SK-N-SH (cell line): ENCODE results near the gene PER2. TPM values are rescaled to one million over a fixed set of nuclear protein-coding genes. Genes with fewer than 3 reads are reported as not detected.

Experiments used
- CTCF ChIA-PET: fragments of 300-600, 350-600 bp; formaldehyde crosslinking; extraction: SDS; loops from one replicate; lab custom pipeline; 2021; lab: Yijun Ruan, JAX
- POLR2A ChIA-PET: fragments of 350-600 bp; sonication (Branson Sonifier 250); formaldehyde crosslinking; extraction: SDS; loops from one replicate; lab custom pipeline; 2020; ENCODE audit warnings: antibody characterized with exemption, inconsistent platforms; lab: Yijun Ruan, JAX
- DNase-seq: peaks from one replicate; pipeline ENCODE4 v3.0.0; 2012
- H2AFZ ChIP-seq: fragments of 200-600 bp; sonication (generic); 2 replicates; pipeline ENCODE4 v1.8.1; 2016; ENCODE audit warnings: antibody characterized with exemption, mild to moderate bottlenecking, low read depth
- H3F3A ChIP-seq: fragments of 200-600 bp; sonication (generic); replicated peaks from 2 replicates; pipeline ENCODE3; 2016; ENCODE audit warnings: antibody characterized with exemption, mild to moderate bottlenecking; ENCODE audit not compliant: insufficient read depth
- H3K27ac ChIP-seq, 2 experiments: fragments of 200-500 bp in 1 of 2; fragments of 200-600 bp in 1 of 2; sonication (Bioruptor generic) in 1 of 2; sonication (generic), shearing (Covaris generic) in 1 of 2; 2 replicates each; pipeline versions ENCODE4 v1.5.1 to v1.6.1; 2014 to 2016; ENCODE audit warnings: low read depth in 2 of 2, inconsistent platforms in 1 of 2, low read length in 1 of 2, mild to moderate bottlenecking in 1 of 2, mixed read lengths in 1 of 2
- H3K27me3 ChIP-seq: fragments of 200-600 bp; sonication (generic), shearing (Covaris generic); 2 replicates; pipeline ENCODE4 v1.6.1; 2016; ENCODE audit warnings: mixed run types; ENCODE audit not compliant: insufficient read depth
- H3K36me3 ChIP-seq, 2 experiments: fragments of 200-500 bp in 1 of 2; fragments of 200-600 bp in 1 of 2; sonication (Bioruptor generic) in 1 of 2; sonication (generic) in 1 of 2; replicated peaks in 1 of 2; 2 replicates each; pipeline versions ENCODE3 to v1.5.1; 2014 to 2016; ENCODE audit warnings: low read length in 1 of 2, mild to moderate bottlenecking in 1 of 2; ENCODE audit not compliant: insufficient read depth in 2 of 2, control insufficient read depth in 1 of 2
- H3K4me1 ChIP-seq, 2 experiments: fragments of 200-500 bp in 1 of 2; fragments of 200-600 bp in 1 of 2; sonication (Bioruptor generic) in 1 of 2; sonication (generic), shearing (Covaris generic) in 1 of 2; 2 replicates each; pipeline versions ENCODE4 v1.5.1 to v1.6.1; 2014 to 2016; ENCODE audit warnings: low read depth in 1 of 2, low read length in 1 of 2, mixed run types in 1 of 2; ENCODE audit not compliant: insufficient read depth in 2 of 2, control insufficient read depth in 1 of 2
- H3K4me2 ChIP-seq: fragments of 200-600 bp; sonication (generic), shearing (Covaris generic); 2 replicates; pipeline ENCODE4 v1.6.1; 2017; ENCODE audit warnings: mixed run types
- H3K4me3 ChIP-seq, 2 experiments: fragments of 200-500 bp in 1 of 2; fragments of 200-600 bp in 1 of 2; sonication (Bioruptor generic) in 1 of 2; sonication (generic), shearing (Covaris generic) in 1 of 2; 2 replicates each; pipeline versions ENCODE4 v1.5.1 to v1.8.1; 2014 to 2016; ENCODE audit warnings: low read depth in 2 of 2, inconsistent platforms in 1 of 2, low read length in 1 of 2, mild to moderate bottlenecking in 1 of 2, mixed read lengths in 1 of 2, moderate library complexity in 1 of 2
- H3K79me2 ChIP-seq: fragments of 200-600 bp; sonication (generic); 2 replicates; pipeline ENCODE4 v1.8.1; 2017; ENCODE audit warnings: mild to moderate bottlenecking; ENCODE audit not compliant: insufficient read depth
- H3K9ac ChIP-seq: fragments of 200-600 bp; sonication (generic); 2 replicates; pipeline ENCODE4 v1.6.1; 2017; ENCODE audit warnings: mixed run types
- H3K9me2 ChIP-seq: fragments of 200-600 bp; sonication (generic); 2 replicates; pipeline ENCODE4 v1.6.1; 2017; ENCODE audit warnings: mixed run types
- H3K9me3 ChIP-seq: fragments of 200-600 bp; sonication (generic); 2 replicates; pipeline ENCODE4 v1.6.1; 2017; ENCODE audit warnings: mixed run types, mild to moderate bottlenecking, moderate library complexity
- H4K20me1 ChIP-seq: fragments of 200-600 bp; sonication (generic); 2 replicates; pipeline ENCODE4 v1.6.1; 2017; ENCODE audit warnings: mild to moderate bottlenecking, mixed run types; ENCODE audit not compliant: insufficient read depth
- FOXM1 ChIP-seq: IDR thresholded peaks from 2 replicates; pipeline ENCODE4 v1.4.0; 2012; ENCODE audit warnings: low read depth, mild to moderate bottlenecking
- GABPA ChIP-seq: IDR thresholded peaks from 2 replicates; pipeline ENCODE4 v1.4.0; 2012; ENCODE audit warnings: low read depth, mild to moderate bottlenecking
- GATA2 ChIP-seq: sonication (generic); formaldehyde crosslinking; IDR thresholded peaks from 2 replicates; pipeline ENCODE4 v1.5.0; 2020; ENCODE audit warnings: mild to moderate bottlenecking, missing genetic modification reagents
- JUND ChIP-seq: IDR thresholded peaks from 2 replicates; pipeline ENCODE4 v1.4.0; 2012
- MEF2A ChIP-seq: IDR thresholded peaks from 2 replicates; pipeline ENCODE4 v1.4.0; 2012; ENCODE audit warnings: low read depth, borderline replicate concordance
- MXI1 ChIP-seq: IDR thresholded peaks from 2 replicates; pipeline ENCODE4 v1.6.1; 2012; ENCODE audit warnings: mild to moderate bottlenecking, low read depth, low read length, improper control_type of control experiment
- NFIC ChIP-seq: IDR thresholded peaks from 2 replicates; pipeline ENCODE4 v1.4.0; 2012; ENCODE audit warnings: borderline replicate concordance
- RFX5 ChIP-seq: IDR thresholded peaks from 2 replicates; pipeline ENCODE4 v1.6.1; 2012; ENCODE audit warnings: mild to moderate bottlenecking, improper control_type of control experiment, low read length
- RXRA ChIP-seq: IDR thresholded peaks from 2 replicates; pipeline ENCODE4 v1.4.0; 2012; ENCODE audit warnings: low read depth, mild to moderate bottlenecking, borderline replicate concordance
- SIN3A ChIP-seq: IDR thresholded peaks from 2 replicates; pipeline ENCODE4 v1.6.1; 2012; ENCODE audit warnings: low read depth, mild to moderate bottlenecking, low read length, moderate library complexity, borderline replicate concordance
- TAF1 ChIP-seq: IDR thresholded peaks from 2 replicates; pipeline ENCODE4 v1.6.1; 2012; ENCODE audit warnings: low read depth, mild to moderate bottlenecking, low read length, moderate library complexity, borderline replicate concordance
- YY1 ChIP-seq: IDR thresholded peaks from 2 replicates; pipeline ENCODE4 v1.4.0; 2012; ENCODE audit warnings: low read depth, mild to moderate bottlenecking
- WGBS: methylation state at CpG from one replicate; pipeline ENCODE4 v1.1.6; 2017; ENCODE audit warnings: low lambda C conversion rate; 5-methylcytosine and 5-hydroxymethylcytosine counted together
- polyA plus RNA-seq, 3 experiments: library from polyadenylated mRNA; depleted of rRNA; stranded (reverse); fragments of >200 nt; gene quantifications; 2 replicates each; pipeline ENCODE4 v1.2.3, GENCODE V29; 2012
- TF ChIP-seq, protein P1 (sequence below): fragments of 200-600 bp; sonication (generic); IDR thresholded peaks from 2 replicates; pipeline ENCODE4 v1.6.1; 2017; ENCODE audit warnings: antibody characterized with exemption, mild to moderate bottlenecking, moderate library complexity
- TF ChIP-seq, protein P2 (sequence below): fragments of 150-350 bp; IDR thresholded peaks from 2 replicates; pipeline ENCODE4 v1.6.1; 2017; ENCODE audit warnings: antibody characterized with exemption, low read length, low read depth, borderline replicate concordance
- TF ChIP-seq, protein P3 (sequence below): IDR thresholded peaks from 2 replicates; pipeline ENCODE4 v1.4.0; 2012; ENCODE audit warnings: low read depth, borderline replicate concordance
- TF ChIP-seq, protein P4 (sequence below): IDR thresholded peaks from 2 replicates; pipeline ENCODE4 v1.4.0; 2012; ENCODE audit warnings: low read depth

The PER2 gene
- polyA plus RNA-seq, 1 of the 3 experiments (the other 2 are of a cell fraction): 0.82 TPM

DNA sequence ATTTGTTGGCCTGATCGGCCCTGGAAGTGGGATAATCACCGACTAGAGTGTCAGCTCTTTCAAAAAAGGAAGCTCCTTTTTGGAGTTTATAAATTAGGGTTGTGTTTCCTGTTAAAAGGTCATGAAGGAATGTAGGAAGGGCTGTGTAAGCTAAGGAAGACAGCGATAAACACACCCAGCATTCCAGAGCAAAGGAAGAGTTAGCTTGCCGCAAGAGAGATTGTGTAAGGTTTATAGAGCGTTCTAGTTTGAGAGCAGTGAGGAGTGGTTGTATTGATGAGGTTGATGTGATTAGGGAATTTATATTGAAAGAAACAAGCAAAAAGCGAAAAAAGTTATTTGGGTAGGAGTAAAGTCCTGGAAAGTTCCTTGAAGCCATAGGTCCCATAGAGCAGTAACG lies 81.4 kb downstream of the PER2 start:
- Histone ChIP-seq H3K27ac (no peak overlapping the region), H3K36me3 (no peaks in the 10 kb centered on the region), H3F3A (no peaks in the 10 kb centered on the region), H3K4me3 (no peak overlapping the region), H4K20me1 (peaks cover 8% of the 10 kb centered on the region), H3K4me2 (no peak overlapping the region), H3K9me3 (no peaks in the 10 kb centered on the region), H3K79me2 (peaks cover 14% of the 10 kb centered on the region), H3K27me3 (peaks cover 32% of the 10 kb centered on the region), H2AFZ (no peak overlapping the region), H3K9me2 (no peaks in the 10 kb centered on the region), H3K4me1 (peaks cover under 1 to 10% of the 10 kb centered on the region in 2 experiments; a peak in 1 of 4 replicates), H3K9ac (no peak overlapping the region)
- TF ChIP-seq MEF2A: no peak
- TF ChIP-seq, protein P1, sequence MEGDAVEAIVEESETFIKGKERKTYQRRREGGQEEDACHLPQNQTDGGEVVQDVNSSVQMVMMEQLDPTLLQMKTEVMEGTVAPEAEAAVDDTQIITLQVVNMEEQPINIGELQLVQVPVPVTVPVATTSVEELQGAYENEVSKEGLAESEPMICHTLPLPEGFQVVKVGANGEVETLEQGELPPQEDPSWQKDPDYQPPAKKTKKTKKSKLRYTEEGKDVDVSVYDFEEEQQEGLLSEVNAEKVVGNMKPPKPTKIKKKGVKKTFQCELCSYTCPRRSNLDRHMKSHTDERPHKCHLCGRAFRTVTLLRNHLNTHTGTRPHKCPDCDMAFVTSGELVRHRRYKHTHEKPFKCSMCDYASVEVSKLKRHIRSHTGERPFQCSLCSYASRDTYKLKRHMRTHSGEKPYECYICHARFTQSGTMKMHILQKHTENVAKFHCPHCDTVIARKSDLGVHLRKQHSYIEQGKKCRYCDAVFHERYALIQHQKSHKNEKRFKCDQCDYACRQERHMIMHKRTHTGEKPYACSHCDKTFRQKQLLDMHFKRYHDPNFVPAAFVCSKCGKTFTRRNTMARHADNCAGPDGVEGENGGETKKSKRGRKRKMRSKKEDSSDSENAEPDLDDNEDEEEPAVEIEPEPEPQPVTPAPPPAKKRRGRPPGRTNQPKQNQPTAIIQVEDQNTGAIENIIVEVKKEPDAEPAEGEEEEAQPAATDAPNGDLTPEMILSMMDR: no peak
- TF ChIP-seq, protein P2, sequence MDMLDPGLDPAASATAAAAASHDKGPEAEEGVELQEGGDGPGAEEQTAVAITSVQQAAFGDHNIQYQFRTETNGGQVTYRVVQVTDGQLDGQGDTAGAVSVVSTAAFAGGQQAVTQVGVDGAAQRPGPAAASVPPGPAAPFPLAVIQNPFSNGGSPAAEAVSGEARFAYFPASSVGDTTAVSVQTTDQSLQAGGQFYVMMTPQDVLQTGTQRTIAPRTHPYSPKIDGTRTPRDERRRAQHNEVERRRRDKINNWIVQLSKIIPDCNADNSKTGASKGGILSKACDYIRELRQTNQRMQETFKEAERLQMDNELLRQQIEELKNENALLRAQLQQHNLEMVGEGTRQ: no peak
- no peak for TF ChIP-seq SIN3A
- no peak for TF ChIP-seq GATA2 (CRISPR knock-in tag)
- no peak for TF ChIP-seq JUND
- no peak for TF ChIP-seq RFX5
- TF ChIP-seq, protein P3, sequence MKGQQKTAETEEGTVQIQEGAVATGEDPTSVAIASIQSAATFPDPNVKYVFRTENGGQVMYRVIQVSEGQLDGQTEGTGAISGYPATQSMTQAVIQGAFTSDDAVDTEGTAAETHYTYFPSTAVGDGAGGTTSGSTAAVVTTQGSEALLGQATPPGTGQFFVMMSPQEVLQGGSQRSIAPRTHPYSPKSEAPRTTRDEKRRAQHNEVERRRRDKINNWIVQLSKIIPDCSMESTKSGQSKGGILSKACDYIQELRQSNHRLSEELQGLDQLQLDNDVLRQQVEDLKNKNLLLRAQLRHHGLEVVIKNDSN: no peak
- TF ChIP-seq RXRA: no peak
- TF ChIP-seq, protein P4, sequence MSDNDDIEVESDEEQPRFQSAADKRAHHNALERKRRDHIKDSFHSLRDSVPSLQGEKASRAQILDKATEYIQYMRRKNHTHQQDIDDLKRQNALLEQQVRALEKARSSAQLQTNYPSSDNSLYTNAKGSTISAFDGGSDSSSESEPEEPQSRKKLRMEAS: no peak
- TF ChIP-seq YY1: no peak
- TF ChIP-seq NFIC: no peak
- no peak for TF ChIP-seq GABPA
- no peak for TF ChIP-seq MXI1
- no peak for TF ChIP-seq FOXM1
- TF ChIP-seq TAF1: no peak
- ChIA-PET POLR2A (no interaction called here), CTCF (interaction anchor here (1.0 kb wide), 1 partner anchor 349 kb away, joined by 3 read pairs; no protein-coding TSS in a partner anchor)
- DNase-seq: no peak
- 72% methylated on average over 7 of the region's 7 CpGs for WGBS
